Osteoblast (primary cell): ENCODE data around the gene S100Z. TPM values are rescaled to one million over a fixed set of nuclear protein-coding genes. Genes with fewer than 3 reads are reported as not detected.
"Not testable (repeated sequence)": the region's sequence is repeated elsewhere in the genome, so short reads cannot be mapped to it uniquely, and the experiment has no call there.

ENCODE experiments used
- DNase-seq: peaks from one replicate; pipeline ENCODE4 v3.0.0; 2011; ENCODE audit warnings: low spot score, mixed read lengths; ENCODE audit not compliant: insufficient read length; ENCODE audit errors: missing footprints
- H2AFZ ChIP-seq: 2 replicates; pipeline ENCODE4 v1.6.0; 2011; ENCODE audit warnings: mild to moderate bottlenecking, low read length
- H3K27ac ChIP-seq: 2 replicates; pipeline ENCODE4 v1.5.1; 2011; ENCODE audit warnings: mild to moderate bottlenecking, low read depth, low read length, moderate library complexity
- H3K27me3 ChIP-seq: 2 replicates; pipeline ENCODE4 v1.6.0; 2012; ENCODE audit warnings: mild to moderate bottlenecking, control low read depth, inconsistent platforms, low read length, moderate library complexity; ENCODE audit not compliant: insufficient read depth
- H3K36me3 ChIP-seq: 2 replicates; pipeline ENCODE4 v1.5.1; 2011; ENCODE audit warnings: mild to moderate bottlenecking, low read length, control low read depth, moderate library complexity; ENCODE audit not compliant: insufficient read depth
- H3K4me1 ChIP-seq: 2 replicates; pipeline ENCODE4 v1.5.1; 2011; ENCODE audit warnings: mild to moderate bottlenecking, low read length, control low read depth, moderate library complexity; ENCODE audit not compliant: insufficient read depth
- H3K4me2 ChIP-seq: 2 replicates; pipeline ENCODE4 v1.6.0; 2011; ENCODE audit warnings: mild to moderate bottlenecking, low read length; ENCODE audit not compliant: insufficient read depth
- H3K4me3 ChIP-seq: fragments of 200-600 bp; sonication (generic); 3 replicates; pipeline ENCODE4 v1.5.1; 2012; ENCODE audit warnings: mild to moderate bottlenecking, low read length, inconsistent platforms; ENCODE audit not compliant: insufficient read depth
- H3K79me2 ChIP-seq: 2 replicates; pipeline ENCODE4 v1.6.0; 2012; ENCODE audit warnings: mild to moderate bottlenecking, low read length, control low read depth, inconsistent platforms; ENCODE audit not compliant: insufficient read depth
- H3K9me3 ChIP-seq: 2 replicates; pipeline ENCODE4 v1.5.1; 2011; ENCODE audit warnings: low read depth, low read length, control low read depth
- H4K20me1 ChIP-seq: 2 replicates; pipeline ENCODE4 v1.6.0; 2012; ENCODE audit warnings: mild to moderate bottlenecking, low read length, control low read depth; ENCODE audit not compliant: insufficient read depth
- total RNA-seq: library from RNA; depleted of rRNA; stranded (reverse); fragments of >200 nt; gene quantifications from 2 replicates; pipeline ENCODE4 v1.2.3, GENCODE V29; 2012
- TF ChIP-seq, protein P1 (sequence below): IDR thresholded peaks from 2 replicates; pipeline ENCODE4 v1.5.1; 2011; ENCODE audit warnings: mild to moderate bottlenecking, low read depth, low read length, moderate library complexity; ENCODE audit errors: extremely low read depth

The S100Z gene
- total RNA-seq, 1 donor: not detected

DNA sequence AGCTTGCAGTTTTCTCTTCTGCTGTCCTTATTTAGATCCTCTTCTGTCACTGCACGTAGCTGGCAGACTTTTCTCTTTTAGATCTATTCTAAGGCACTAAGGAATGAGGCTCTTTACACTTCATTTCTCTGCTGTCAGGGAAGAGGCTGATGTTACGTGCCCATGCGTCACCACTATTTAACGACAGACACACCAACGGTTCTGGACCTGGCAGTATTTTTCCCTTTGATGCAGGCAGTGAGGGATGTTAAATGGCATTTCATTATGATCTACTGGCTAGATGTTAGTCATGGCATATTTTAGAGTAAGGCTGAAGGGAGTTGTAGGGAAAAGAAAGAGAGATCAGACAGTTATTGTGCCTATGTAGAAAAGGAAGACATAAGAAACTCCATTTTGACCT is 94.8 kb downstream of the S100Z start:
- Histone ChIP-seq H3K36me3 (no peaks in the 10 kb centered on the region), H3K27me3 (no peaks in the 10 kb centered on the region), H3K27ac (no peak overlapping the region), H4K20me1 (no peaks in the 10 kb centered on the region), H2AFZ (peak overlapping the region; percentile 22), H3K4me3 (no peak overlapping the region), H3K4me2 (no peak overlapping the region), H3K4me1 (peaks cover 21% of the 10 kb centered on the region), H3K79me2 (no peaks in the 10 kb centered on the region), H3K9me3 (no peaks in the 10 kb centered on the region)
- DNase-seq: peak; percentile 54
- TF ChIP-seq, protein P1, sequence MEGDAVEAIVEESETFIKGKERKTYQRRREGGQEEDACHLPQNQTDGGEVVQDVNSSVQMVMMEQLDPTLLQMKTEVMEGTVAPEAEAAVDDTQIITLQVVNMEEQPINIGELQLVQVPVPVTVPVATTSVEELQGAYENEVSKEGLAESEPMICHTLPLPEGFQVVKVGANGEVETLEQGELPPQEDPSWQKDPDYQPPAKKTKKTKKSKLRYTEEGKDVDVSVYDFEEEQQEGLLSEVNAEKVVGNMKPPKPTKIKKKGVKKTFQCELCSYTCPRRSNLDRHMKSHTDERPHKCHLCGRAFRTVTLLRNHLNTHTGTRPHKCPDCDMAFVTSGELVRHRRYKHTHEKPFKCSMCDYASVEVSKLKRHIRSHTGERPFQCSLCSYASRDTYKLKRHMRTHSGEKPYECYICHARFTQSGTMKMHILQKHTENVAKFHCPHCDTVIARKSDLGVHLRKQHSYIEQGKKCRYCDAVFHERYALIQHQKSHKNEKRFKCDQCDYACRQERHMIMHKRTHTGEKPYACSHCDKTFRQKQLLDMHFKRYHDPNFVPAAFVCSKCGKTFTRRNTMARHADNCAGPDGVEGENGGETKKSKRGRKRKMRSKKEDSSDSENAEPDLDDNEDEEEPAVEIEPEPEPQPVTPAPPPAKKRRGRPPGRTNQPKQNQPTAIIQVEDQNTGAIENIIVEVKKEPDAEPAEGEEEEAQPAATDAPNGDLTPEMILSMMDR: no peak

DNA sequence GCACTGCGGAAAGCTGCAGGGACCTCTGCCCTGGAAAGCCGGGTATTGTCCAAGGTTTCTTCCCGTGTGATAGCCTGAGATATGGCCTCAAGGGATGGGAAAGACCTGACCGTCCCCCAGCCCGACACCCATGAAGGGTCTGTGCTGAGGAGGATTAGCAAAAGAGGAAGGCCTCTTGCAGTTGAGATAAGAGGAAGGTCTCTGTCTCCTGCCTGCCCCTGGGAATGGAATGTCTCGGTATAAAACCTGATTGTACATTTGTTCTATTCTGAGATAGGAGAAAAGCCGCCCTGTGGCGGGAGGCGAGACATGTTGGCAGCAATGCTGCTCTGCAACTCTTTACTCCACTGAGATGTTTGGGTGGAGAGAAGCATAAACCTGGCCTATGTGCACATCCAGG is 95.4 kb downstream of the S100Z start:
- not testable (repeated sequence) for H4K20me1 ChIP-seq, H3K9me3 ChIP-seq, H3K36me3 ChIP-seq, H3K4me3 ChIP-seq, H3K27ac ChIP-seq, H3K79me2 ChIP-seq, DNase-seq, H3K27me3 ChIP-seq, H3K4me2 ChIP-seq, H2AFZ ChIP-seq
- H3K4me1 ChIP-seq: peaks cover 21% of the 10 kb centered on the region

DNA sequence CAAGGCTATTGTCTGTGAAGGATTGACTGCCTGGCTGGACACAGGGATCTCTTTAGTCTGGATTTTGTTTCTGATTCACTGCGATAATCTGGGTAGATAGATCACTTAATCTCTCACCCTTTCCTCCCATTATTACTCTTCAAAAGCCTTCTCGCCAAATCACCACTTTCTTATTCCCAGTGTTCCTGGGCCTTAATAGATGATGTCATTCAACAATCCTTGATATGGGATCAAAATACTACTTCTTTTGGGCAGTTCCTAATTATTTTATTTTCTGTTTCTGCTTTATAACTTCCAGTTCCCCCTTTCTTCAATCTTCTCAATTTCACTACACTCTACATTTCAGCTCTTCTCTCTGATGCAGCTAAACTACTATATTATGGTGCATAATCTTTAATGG is 96.3 kb downstream of the S100Z start:
- Histone ChIP-seq H3K79me2 (no peaks in the 10 kb centered on the region), H3K27me3 (no peaks in the 10 kb centered on the region), H3K36me3 (no peaks in the 10 kb centered on the region), H3K4me3 (no peak overlapping the region), H3K27ac (no peak overlapping the region), H2AFZ (no peak overlapping the region), H4K20me1 (no peaks in the 10 kb centered on the region), H3K4me2 (no peak overlapping the region), H3K9me3 (no peaks in the 10 kb centered on the region), H3K4me1 (peaks cover 18% of the 10 kb centered on the region)
- no peak for DNase-seq
- TF ChIP-seq, protein P1: no peak

DNA sequence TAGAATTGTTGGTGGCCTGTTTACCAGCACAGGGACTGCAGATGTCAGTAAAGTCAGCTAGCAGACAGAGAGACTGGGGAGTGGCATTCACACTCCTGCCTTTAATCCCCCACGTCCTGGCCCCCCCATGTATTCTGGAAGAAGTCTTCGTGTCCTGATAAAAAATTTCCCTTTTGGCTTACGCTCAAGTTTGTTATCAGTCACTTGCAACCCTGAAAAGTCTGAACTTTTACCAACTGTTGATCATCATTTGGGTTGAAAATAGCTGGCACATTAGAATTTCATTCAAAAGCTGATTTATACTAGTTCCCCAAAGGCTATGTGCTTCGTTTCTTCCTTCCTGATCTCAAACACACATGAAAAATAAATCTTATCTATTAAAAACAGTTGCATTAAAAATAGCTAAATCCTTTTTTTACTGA is 97.3 kb downstream of the S100Z start:
- Histone ChIP-seq H2AFZ (no peak overlapping the region), H3K9me3 (no peaks in the 10 kb centered on the region), H3K27me3 (peaks cover 4% of the 10 kb centered on the region), H3K27ac (no peak overlapping the region), H3K4me3 (no peak overlapping the region), H3K4me2 (no peak overlapping the region), H3K36me3 (no peaks in the 10 kb centered on the region), H3K79me2 (no peaks in the 10 kb centered on the region), H4K20me1 (no peaks in the 10 kb centered on the region), H3K4me1 (peaks cover 17% of the 10 kb centered on the region)
- no peak for DNase-seq
- TF ChIP-seq, protein P1: no peak
